GM19452 (cell line): ENCODE results near the gene RBBP6.
"Not testable (repeated sequence)": the region's sequence is repeated elsewhere in the genome, so short reads cannot be mapped to it uniquely, and the experiment has no call there.

Source experiments
- ATAC-seq: cut with Tn5 transposase; IDR thresholded peaks from one replicate; pipeline ENCODE4 v1.9.1; 2021; ENCODE audit not compliant: unreplicated experiment

RBBP6 gene

DNA sequence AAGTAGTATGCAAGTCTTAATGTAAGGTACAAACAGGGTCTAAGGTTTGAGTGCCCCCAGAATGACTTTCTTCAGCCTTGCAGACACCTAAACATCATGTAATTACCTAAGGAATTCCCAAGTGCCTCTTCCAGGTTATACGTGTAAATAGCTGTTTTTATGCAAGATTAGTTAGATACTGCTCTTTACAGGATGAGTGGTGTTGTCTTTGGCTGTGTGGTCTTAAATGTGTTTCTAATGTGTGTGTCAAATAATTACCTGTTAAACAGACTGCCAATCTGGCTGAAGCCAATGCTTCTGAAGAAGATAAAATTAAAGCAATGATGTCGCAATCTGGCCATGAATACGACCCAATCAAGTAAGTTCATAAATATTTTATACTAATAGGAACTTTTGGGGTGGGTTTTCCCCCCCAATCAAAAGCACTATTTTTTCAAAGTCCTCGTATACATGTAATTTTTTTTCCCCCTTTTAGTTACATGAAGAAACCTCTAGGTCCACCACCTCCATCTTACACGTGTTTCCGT is 16.0 kb downstream of the RBBP6 start:
- no peak for ATAC-seq

DNA sequence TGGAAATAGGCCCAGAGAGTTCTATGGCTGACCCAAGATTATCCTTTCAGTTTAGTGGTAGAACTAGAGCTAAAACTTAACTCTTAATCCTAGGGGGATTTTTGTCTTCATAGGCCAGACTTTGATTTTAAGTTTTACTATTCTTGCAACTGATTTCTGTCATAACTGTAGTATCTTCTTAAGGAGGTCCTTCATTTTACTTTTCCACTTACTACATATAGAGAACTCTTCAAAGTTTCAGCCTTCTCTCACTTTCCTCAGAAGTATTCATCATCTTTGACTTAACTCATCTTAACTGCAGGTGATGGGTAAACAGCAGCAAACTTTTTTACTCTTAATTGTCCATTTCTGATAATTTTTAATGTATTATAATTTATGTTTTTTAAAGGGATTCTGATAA is 23.4 kb downstream of the RBBP6 start:
- no peak for ATAC-seq

DNA sequence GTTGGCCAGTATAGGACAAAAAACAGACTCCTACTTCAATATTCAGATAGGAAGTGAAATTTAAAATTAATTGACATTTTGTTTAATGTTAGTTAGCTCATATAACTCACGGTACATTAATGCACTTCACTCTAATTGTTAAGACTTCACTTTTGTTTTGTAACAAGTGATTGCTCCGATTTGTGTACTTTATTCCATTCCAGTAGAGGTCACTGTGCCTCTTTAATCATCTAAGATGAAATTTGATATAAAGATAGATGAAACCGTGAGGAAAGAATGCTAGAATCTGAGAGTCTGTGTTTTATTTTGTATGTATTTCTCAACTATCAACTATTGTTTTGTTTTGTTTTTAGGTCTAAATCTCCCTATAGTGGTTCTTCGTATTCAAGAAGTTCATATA is 29.0 kb downstream of the RBBP6 start:
- no peak for ATAC-seq

DNA sequence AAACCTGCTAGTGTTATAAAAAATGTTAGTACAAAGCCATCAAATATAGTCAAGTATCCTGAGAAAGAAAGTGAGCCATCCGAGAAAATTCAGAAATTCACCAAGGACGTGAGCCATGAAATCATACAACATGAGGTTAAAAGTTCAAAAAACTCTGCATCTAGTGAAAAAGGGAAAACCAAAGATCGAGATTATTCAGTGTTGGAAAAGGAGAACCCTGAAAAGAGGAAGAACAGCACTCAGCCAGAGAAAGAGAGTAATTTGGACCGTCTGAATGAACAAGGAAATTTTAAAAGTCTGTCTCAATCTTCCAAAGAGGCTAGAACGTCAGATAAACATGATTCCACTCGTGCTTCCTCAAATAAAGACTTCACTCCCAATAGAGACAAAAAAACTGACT is 31.7 kb downstream of the RBBP6 start:
- no peak for ATAC-seq

DNA sequence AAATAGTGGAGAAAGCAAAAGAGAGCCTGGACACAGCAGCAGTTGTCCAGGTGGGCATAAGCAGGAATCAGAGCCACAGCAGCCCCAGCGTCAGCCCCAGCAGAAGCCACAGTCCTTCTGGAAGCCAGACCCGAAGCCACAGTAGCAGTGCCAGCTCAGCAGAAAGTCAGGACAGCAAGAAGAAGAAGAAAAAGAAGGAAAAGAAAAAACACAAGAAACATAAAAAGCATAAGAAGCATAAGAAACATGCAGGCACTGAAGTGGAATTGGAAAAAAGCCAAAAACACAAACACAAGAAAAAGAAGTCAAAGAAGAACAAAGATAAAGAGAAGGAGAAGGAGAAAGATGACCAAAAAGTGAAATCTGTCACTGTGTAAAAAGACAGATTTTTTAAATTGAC is 32.7 kb downstream of the RBBP6 start:
- ATAC-seq, result no peak

DNA sequence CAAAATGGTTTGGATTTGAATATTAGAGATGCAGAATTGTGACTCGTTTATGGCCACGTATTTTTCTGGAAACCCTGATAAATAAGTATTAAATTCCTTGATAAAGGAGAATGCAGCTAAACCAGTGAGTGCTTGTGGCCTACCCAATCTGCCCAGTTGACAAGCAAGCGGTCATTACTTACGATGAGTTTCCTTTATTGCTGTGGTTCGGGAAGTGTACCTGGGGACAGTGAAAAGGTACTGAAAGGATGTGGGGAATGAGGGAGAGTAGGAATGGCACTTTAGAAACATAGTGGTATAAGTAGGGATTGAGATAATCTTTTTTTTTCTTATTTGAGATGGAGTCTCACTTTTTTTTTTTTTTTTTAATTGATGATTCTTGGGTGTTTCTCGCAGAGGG is 33.8 kb downstream of the RBBP6 start:
- no peak for ATAC-seq

DNA sequence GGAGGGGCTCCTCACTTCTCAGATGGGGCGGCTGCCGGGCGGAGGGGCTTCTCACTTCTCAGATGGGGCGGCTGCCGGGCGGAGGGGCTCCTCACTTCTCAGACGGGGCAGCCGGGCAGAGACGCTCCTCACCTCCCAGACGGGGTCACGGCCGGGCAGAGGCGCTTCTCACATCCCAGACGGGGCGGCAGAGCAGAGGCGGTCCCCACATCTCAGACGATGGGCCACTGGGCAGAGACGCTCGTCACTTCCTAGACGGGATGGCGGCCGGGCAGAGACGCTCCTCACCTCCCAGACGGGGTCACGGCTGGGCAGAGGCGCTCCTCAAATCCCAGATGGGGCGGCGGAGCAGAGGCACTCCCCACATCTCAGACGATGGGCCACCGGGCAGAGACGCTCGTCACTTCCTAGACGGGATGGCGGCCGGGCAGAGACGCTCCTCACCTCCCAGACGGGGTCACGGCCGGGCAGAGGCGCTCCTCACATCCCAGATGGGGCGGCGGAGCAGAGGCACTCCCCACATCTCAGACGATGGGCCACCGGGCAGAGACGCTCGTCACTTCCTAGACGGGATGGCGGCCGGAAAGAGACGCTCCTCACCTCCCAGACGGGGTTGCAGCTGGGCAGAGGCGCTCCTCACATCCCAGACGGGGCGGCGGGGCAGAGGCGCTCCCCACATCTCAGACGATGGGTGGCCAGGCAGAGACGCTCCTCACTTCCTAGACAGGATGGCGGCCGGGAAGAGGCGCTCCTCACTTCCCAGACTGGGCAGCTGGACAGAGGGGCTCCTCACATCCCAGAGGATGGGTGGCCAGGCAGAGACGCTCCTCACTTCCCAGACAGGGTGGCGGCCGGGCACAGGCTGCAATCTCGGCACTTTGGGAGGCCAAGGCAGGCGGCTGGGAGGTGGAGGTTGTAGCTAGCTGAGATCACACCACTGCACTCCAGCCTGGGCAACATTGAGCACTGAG is 35.4 kb downstream of the RBBP6 start:
- ATAC-seq, result not testable (repeated sequence)

DNA sequence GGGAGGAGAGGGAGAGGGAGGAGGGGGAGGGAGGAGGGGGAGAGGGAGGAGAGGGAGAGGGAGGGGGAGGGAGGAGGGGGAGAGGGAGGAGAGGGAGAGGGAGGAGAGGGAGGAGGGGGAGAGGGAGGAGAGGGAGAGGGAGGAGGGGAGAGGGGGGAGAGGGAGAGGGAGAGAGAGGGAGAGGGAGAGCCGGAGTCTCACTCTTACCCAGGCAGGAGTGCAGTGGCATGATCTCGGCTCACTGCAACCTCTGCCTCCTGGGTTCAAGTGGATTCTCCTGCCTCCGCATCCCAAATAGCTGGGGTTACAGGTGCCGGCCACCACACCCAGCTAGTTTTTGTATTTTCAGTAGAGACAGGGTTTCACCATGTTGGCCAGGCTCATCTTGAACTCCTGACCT is 36.4 kb downstream of the RBBP6 start:
- ATAC-seq, result not testable (repeated sequence)

DNA sequence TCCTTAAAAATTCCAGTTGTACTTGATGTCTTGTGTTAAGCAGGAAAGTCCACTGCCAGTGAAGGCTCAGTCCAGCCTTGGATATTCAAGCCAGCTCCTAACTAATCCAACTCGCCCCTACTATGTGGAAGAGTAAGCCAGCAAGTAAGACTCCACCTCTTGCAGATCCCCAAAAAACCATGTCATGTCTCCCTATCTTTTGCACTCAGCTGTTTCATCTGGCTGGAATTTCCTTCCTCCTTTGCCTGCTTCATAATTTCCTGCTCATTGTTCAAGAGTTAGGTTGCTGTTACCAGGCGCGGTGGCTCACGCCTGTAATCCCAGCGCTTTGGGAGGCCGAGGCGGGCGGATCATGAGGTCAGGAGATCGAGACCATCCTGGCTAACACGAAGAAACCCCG is 37.8 kb downstream of the RBBP6 start:
- ATAC-seq, result no peak

DNA sequence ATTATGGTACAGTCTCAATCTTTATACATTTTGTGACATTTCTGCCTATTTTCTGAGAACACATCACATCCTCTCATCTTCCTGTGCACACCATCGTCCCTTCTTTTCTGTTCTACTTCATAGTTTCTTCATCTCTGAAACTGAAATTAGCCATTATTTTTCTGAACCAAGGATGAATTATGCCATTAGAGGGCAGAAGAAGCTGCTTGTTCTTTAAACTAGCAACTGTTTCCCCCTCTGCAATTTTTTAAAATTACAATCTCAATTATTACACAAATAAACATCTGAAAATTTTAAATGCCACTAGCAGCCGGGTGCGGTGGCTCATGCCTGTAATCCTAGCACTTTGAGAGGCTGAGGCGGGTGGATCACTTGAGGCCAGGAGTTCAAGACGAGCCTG is 41.3 kb downstream of the RBBP6 start:
- no peak for ATAC-seq

DNA sequence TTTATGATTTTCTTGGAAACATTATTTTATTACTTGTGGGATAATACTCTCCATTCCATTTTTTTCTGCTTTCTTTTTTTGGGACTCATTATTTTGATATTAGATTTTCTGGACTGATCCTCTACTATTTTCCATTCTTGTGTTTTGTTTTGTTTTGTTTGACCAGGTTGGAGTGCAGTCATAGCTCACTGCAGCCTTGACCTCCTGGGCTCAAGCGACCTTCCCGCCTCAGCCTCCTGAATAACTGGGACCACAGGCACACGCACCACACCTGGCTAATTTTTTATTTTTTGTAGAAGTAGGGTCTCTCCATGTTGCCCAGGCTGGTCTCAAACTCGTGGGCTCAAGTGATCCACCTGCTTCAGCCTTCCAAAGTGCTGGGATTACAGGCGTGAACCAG is 44.1 kb downstream of the RBBP6 start:
- ATAC-seq, result no peak

DNA sequence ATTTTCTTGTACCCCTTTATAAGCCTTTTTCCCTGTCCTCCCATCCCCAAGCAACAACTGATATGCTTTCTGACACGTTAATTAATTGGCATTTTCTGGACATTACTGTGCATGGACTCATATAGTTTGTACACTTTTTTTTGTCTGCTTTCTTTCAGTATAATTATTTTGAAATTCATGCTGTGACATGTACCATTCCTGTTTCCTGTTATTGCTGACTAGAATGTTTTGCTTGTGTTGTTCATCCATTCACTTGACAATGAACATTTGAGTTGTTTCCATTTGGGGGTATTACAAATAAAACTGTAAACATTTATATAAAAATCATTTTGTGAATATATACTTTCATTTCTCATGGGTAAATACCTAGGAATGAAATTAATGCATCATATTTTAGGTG is 50.6 kb downstream of the RBBP6 start:
- no peak for ATAC-seq

DNA sequence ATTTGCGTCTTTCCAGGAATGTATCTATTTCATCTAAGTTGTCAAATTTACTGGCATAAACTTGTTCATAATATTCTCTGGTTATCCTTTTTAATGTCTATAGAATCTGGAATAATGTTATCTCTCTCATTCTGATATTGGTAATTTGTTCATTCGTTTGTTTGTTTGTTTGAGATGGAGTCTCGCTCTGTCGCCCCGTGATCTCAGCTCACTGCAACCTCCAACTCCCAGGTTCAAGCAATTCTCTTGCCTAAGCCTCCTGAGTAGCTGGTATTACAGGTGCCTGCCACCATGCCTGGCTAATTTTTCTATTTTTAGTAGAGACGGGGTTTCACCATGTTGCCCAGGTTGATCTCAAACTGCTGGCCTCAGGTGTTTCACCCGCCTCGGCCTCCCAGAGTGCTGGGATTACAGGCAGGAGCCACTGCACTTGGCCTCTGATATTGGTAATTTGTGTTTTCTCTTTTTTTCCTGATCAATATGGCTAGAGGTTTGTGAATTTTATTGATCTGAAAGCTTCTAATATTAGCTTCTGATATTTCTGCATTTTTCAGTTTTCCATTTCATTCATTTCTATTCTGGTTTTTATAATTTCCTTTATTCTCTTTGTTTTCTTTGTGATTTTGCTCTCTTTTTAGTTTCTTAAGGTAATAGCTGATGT is 59.5 kb downstream of the RBBP6 start:
- no peak for ATAC-seq

DNA sequence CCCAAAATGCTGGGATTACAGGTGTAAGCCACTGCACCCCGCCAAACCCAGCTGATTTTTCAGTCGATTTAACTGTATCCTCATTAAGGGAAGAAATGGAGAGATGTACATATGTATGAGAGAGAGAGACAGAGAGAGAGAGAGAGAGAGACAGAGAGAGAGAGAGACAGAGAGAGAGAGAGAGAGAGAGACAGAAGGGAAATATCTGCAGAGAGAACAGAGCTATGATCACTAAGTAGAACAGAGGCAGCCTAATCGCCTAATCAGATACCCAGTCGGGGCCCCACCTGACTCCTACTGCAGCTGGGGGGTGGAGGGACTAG is 70.0 kb downstream of the RBBP6 start:
- no peak for ATAC-seq

DNA sequence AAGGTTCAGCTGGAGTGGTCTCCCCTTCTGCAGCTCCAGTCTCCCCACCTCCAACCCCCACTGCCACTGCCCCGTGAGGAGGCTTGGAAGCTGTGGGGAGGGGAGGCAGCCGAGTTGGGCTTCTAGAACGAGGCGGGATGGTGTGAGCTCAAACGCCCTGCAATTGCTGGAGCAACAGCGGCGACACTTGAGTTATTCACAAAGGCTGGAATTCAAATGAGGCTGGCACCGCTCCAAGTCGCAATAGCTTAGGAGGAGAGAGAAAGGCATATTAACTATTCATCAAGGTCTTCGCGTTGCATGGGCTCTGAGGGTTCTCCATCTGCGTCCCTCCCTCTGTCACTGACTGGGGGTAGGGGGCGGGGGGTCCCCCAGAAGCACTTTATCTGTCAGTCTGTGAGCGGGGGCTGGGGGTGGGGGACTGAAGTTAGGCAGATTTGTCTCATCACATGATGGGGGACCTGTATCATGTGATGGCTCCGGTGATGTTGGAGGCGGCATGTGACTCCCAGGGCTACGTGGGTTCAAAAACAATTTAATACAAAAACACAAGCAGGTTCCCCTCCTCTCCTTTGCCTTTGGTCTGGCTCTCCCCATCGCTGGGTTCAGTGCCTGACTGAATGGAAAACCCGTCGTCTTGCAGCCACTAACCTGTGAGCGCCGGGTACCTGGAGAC is 70.5 kb downstream of the RBBP6 start:
- no peak for ATAC-seq

DNA sequence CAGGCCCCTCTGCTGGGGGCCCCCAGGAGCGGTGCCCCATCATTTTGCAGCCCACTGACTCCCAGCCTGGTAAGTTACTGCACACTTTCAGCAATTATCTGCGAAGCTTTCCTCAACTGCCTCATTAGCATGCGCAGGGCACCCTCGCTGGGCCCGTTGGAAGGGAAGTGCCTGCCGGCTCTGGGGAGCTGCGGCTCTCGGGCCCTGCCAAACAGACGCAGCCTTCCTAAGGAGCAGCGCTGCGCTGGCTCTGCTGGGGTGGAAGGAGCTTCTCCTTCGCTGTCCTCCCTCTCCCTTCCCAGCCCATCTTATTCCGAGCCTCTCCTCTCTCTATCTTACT is 71.0 kb downstream of the RBBP6 start:
- ATAC-seq, result no peak

DNA sequence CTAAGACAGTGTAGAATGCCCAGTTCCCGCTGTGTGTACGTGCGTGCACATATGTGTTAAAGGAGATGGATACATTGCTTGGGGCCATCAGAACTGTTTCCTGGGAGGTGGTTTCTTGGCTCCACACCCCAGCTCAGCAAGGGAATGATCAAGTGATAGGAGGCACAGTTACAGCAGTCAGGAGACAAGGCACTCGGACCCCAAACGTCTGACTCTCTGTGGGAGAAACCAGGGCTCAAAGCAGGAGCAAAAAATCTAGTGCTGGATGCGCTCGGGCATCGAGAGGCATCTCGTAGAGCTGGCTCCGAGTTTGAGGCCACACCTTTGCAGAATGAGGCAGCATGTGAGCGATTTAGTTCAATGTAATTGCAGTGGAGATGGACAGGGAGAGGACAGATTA is 71.9 kb downstream of the RBBP6 start:
- no peak for ATAC-seq

DNA sequence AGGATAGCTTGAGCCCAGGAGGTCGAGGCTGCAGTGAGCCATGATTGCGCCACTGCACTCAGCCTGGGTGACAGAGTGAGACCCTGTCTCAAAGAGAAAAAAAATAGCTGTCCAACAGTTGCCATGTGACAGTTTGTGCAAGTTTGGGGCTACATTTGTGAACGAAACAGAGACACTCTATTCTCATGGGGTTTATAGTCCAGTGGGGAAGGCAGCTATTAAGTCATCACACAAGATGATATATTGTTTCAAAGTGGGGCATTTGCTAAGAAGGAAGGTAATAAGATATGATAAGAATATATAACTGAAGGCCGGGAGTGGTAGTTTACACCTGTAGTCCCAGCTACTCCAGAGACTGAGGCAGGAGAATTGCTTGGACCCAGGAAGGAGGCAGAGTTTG is 73.3 kb downstream of the RBBP6 start:
- no peak for ATAC-seq

DNA sequence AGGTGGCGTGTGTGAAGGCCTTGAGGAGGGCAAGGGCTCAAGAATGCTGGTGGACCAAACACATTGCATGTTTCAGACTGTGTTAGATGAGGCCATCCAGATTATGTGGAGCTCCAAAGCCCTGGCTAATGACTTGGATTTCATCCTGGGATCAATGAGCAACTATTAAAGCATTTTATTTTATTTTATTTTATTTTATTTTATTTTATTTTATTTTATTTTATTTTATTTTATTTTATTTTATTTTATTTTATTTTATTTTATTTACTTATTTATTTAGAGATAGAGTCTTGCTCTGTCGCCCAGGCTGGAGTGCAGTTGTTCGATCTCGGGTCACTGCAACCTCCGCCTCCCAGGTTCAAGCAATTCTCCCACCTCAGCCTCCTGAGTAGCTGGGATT is 73.9 kb downstream of the RBBP6 start:
- not testable (repeated sequence) for ATAC-seq

DNA sequence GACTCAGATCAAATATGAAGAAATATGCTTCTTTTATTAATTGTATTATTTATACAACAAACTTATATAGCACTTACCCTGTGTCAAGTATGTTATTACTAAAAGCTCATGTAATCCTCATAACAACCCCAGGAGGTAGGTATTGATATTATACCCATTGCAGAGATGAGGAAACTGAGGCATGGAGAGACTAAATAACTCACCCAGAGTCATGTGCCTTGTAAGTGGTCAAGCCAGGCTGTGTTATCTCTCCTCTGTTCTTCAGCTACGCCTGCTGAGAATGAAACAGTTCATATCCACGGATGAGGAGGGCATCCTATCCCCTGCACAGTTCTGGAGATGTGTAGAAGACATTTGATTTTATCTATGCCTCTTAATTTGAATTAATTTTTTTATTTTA is 78.1 kb downstream of the RBBP6 start:
- ATAC-seq, result no peak
